Measurements from ENCODE around the gene PLXNA4.

GRCh38 chr7:132368246-132368900 lies 207.9 kb downstream of the PLXNA4 start:
- TF ChIP-seq, protein P1, sequence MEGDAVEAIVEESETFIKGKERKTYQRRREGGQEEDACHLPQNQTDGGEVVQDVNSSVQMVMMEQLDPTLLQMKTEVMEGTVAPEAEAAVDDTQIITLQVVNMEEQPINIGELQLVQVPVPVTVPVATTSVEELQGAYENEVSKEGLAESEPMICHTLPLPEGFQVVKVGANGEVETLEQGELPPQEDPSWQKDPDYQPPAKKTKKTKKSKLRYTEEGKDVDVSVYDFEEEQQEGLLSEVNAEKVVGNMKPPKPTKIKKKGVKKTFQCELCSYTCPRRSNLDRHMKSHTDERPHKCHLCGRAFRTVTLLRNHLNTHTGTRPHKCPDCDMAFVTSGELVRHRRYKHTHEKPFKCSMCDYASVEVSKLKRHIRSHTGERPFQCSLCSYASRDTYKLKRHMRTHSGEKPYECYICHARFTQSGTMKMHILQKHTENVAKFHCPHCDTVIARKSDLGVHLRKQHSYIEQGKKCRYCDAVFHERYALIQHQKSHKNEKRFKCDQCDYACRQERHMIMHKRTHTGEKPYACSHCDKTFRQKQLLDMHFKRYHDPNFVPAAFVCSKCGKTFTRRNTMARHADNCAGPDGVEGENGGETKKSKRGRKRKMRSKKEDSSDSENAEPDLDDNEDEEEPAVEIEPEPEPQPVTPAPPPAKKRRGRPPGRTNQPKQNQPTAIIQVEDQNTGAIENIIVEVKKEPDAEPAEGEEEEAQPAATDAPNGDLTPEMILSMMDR (IDR thresholded peaks at IDR 0.05) = no peak
- TF ChIP-seq POLR2A (IDR thresholded peaks at IDR 0.05) = no peak

Measured in lower leg skin (tissue), 3 donors.